SIG-M5 treated with dmso at 0.1 percent for 504 hours (cell line): ENCODE results near the gene VANGL2.
A peak's percentile ranks its signal among the peaks of the same experiment; 100 is the strongest.
"Not testable (repeated sequence)": the region's sequence is repeated elsewhere in the genome, so short reads cannot be mapped to it uniquely, and the experiment has no call there.

ENCODE experiments used
- DNase-seq: peaks from one replicate; lab custom pipeline; 2025; ENCODE audit not compliant: unreplicated experiment; lab: John Stamatoyannopoulos, UW

VANGL2 gene

GRCh38 chr1:160369087-160369486 lies 31.3 kb upstream of the VANGL2 start:
- DNase-seq = no peak

GRCh38 chr1:160370561-160371345 lies 29.6 kb upstream of the VANGL2 start:
- no peak for DNase-seq

GRCh38 chr1:160371346-160371631 lies 29.1 kb upstream of the VANGL2 start:
- DNase-seq = no peak

- peak; percentile 10 for DNase-seq
Observed at GRCh38 chr1:160371756-160372155, 28.6 kb upstream of the VANGL2 start.

GRCh38 chr1:160373696-160374095 lies 26.7 kb upstream of the VANGL2 start:
- DNase-seq = peak; percentile 60

GRCh38 chr1:160374306-160375110 lies 25.9 kb upstream of the VANGL2 start:
- DNase-seq = no peak

- peak; percentile 35 for DNase-seq
Observed at GRCh38 chr1:160375788-160376524, 24.4 kb upstream of the VANGL2 start.

- DNase-seq = peak; percentile 90
Observed at GRCh38 chr1:160376525-160377131, 23.7 kb upstream of the VANGL2 start.

- DNase-seq = no peak
Observed at GRCh38 chr1:160377585-160378206, 22.7 kb upstream of the VANGL2 start.

- DNase-seq = not testable (repeated sequence)
Observed at GRCh38 chr1:160384812-160385211, 15.6 kb upstream of the VANGL2 start.

- DNase-seq = not testable (repeated sequence)
Observed at GRCh38 chr1:160388406-160388805, 12.0 kb upstream of the VANGL2 start.

- DNase-seq = no peak
Observed at GRCh38 chr1:160394673-160395072, 5.7 kb upstream of the VANGL2 start.

- no peak for DNase-seq
Observed at GRCh38 chr1:160397651-160398050, 2.7 kb upstream of the VANGL2 start.

GRCh38 chr1:160398823-160399222 lies 1.5 kb upstream of the VANGL2 start:
- DNase-seq = no peak

- DNase-seq = no peak
Observed at GRCh38 chr1:160399544-160400222, 681 bp upstream of the VANGL2 start.

GRCh38 chr1:160400646-160401486 lies 502 bp downstream of the VANGL2 start:
- DNase-seq = no peak

GRCh38 chr1:160401487-160401805 lies 1.1 kb downstream of the VANGL2 start:
- DNase-seq = no peak

- DNase-seq = no peak
Observed at GRCh38 chr1:160402001-160402795, 1.8 kb downstream of the VANGL2 start.

- DNase-seq = no peak
Observed at GRCh38 chr1:160403244-160403643, 2.9 kb downstream of the VANGL2 start.
